Activated CD4-positive, CD25-positive, alpha-beta regulatory T cell (primary cell): ENCODE measurements around the gene DHDH.

ENCODE experiments used
- DNase-seq, 4 experiments: peaks; one replicate each; lab custom pipeline; 2025; lab: John Stamatoyannopoulos, UW

Gene DHDH

DNA sequence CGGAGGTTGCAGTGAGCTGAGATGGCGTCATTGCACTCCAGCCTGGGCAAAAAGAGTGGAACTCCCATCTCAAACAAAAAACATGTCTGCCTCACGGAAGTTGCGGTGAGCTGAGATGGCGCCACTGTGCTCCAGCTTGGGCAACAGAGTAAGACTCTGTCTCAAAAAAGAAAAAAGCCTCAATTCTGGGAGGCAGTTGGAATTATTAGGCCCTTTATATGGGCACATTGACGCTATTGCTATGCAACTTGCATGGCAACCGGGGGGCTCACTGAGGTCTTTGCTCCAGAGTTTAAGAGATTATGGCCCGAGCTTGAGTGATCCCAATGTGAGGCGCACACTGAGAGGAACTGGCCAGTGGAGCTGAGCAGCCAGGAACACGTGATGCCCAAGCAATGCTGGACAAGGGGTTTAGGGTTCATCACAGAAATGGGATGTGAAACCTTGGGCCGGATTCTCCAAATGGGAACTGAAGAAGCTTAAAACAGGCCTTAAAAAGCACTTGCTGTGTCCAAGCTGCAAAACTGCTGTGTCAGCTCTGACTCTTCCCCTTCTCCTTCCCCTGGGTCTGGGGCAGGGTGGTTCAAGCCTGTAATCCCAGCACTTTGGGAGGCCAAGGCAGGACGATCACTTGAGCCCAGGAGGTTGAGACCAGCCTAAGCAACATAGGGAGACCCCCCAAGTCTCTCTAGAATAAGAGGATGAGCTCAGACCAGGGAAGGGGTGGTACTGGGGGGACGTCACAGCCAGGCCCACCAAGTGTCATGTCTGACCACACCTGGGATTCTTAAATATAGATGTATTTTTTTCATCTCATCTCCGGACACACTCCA lies 34.1 kb downstream of the DHDH start:
- DNase-seq: no peak

- no peak for DNase-seq
These were observed 34.7 kb downstream of the DHDH start for GRCh38 chr19:48968179-48968661.

GRCh38 chr19:48968813-48969218 lies 35.3 kb downstream of the DHDH start:
- DNase-seq: no peak

DNA sequence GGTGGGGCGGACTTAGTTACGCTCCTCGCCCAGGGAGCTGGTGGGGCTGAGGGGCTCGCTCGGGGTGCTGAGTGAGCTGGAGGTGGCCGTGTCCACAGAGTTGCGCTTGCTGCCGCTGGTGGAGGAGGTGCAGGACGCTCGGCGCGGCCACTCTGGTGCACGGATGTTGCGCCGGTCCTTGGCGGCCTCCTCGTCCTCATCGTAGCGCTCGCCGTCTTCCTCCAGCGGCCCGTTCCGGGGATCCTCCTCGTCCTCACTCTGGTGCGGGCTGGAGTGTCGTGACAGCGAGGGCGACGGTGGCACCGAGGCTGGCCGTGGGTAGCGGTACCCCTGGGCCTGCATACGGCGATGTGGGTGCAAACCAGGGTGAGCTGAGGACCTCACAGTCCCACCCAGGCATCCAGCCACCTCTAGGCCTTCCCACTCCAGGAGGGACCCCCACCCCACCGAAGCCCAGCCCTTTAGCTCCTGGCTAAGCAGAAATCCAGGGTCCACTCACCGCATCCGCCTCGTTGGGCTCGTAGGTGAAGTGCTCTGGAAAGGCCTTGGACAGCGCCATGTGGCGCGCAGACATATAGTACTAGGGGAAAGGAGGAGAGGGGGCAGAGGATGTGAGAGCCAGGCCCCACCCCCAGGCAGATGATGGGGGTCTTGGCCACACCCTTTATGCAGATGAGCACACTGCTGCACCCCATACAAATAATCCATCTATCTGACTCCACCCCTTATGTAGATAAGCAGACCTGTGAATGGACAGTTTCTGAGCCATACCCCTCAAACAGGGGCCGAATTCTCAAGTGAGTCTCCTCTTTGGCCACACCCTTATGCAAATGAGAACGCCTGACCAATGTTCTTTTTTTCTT lies 36.0 kb downstream of the DHDH start:
- DNase-seq: no peak

DNA sequence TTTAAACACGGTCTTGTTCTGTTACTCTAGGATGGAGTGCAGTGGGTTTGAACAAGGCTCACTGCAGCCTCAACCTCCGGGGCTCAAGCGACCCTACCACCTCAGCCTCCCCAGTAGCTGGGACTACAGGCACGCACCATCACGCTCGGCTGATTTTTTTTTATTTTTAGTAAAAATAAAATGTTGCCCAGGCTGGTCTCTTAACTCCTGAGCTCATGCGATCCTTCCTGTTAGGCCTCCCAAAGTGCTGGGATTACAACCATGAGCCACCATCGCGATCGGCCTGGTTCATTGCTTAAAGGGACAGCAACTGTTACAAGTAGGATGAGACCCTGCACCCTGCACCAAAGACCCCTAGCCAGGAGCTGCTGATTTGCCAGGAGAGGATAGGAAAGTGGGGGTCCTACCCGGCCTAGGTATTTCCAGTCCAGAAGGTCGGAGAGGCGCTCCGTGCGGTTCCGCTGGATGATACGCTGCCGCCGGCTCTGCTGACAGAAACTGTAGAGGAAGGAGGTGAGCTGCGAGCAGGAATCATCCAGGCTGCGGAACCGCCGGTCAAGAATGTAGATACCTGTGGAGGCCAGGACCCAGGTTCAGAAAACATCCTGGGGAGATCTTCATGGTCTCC lies 36.8 kb downstream of the DHDH start:
- DNase-seq: no peak

GRCh38 chr19:48970923-48971395 lies 37.5 kb downstream of the DHDH start:
- DNase-seq: peak; percentile 67 to 76 (median 69)

DNA sequence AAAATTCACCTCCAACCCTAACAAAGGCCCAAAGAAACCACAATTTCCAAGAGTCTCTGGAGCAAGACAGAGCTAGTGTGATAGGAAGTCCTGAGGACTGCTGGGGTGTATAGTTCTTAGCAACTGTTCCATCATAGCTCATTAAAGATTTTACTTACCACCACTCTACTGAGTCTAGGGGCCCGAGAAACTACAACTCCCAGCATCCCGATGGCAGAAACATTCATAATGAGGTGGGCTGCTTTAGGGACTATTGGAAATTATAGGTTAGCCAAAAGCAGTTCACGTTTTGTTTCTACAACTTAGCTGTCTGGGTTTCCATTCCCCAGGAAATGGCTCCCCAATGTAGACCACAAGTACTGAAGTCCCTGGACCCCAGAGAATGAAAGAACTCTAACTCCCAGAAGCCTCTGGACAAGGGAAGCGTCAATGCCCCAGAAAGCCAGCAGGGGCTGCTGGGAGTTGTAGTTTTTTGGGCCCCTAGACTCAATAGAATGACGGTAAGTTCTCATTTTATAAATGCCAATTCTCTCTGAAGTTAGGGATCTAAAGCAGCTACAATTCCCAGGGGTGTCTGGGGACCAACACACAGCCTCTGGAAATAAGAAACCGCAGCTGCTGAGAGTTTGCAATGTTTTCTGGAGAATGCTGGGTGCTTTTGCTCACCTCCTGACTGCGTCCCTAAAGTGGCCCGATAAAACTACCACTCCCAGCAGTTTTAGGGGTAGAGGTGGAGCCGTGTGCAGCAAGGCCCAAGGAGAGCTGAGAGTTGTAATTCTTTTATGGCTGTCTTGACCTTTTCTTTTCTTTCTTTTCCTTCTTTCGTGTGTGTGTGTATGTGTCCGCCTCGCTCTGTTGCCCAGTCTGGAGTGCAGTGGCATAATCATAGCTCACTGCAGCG lies 42.7 kb downstream of the DHDH start:
- peak in 1 of 4 experiments; percentile 22 for DNase-seq

DNA sequence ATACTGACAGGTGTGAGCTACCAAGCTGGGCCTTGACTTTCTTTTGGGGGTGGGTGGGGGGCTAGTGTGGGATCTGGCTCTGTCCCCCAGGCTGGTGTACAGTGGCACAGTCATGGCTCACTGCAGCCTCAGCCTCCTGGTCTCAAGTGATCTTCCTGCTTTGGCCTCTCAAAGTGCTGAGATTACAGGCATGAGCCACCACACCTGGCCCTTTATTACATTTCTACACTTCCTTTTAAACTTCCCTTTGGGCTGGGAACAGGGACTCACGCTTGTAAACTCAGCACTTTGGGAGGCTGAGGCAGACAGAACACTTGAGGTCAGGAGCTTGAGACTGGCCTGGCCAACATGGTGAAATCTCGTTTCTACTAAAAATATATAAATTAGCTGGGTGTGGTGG lies 43.6 kb downstream of the DHDH start:
- no peak for DNase-seq

DNA sequence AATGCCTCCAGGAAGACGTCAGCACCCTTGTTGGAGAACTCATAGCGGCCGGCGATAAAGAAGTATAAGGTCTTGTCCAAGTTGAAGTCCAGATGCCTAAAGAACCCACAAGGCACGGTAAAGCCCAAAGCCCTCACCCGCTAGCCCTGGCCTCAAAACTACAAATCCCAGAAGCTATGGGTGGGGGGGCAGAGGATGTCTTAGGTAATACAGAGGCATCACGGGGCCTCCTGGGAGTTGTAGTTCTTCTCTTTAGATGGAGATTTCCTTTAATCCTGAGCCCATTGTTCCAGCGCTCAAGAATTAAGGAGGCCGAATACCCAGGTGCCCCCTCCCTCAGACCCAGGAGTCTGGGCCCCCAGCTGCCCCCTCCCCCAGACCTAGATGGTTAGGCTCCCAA lies 48.8 kb downstream of the DHDH start:
- no peak for DNase-seq

GRCh38 chr19:48985711-48986110 lies 52.2 kb downstream of the DHDH start:
- DNase-seq: no peak

DNA sequence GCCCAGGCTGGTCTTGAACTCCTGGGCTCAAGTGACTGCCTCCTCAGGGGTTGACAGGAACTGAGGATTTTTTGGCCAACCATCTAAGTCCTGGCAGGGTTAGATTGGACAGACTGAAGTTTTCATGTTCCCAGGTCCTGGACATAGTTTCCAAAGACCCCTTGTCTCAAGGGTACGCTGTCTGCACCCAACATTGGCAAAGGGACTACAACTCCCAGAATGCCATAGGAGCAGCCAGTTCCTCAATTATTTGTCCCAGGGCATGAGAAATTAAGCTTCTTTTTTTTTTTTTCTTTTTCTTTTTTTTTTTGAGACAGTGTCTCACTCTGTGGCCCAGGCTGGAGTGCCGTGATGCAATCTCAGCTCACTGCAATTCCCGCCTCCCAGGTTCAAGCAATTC lies 52.7 kb downstream of the DHDH start:
- no peak for DNase-seq

- no peak for DNase-seq
These were observed 53.8 kb downstream of the DHDH start for GRCh38 chr19:48987323-48987722.

DNA sequence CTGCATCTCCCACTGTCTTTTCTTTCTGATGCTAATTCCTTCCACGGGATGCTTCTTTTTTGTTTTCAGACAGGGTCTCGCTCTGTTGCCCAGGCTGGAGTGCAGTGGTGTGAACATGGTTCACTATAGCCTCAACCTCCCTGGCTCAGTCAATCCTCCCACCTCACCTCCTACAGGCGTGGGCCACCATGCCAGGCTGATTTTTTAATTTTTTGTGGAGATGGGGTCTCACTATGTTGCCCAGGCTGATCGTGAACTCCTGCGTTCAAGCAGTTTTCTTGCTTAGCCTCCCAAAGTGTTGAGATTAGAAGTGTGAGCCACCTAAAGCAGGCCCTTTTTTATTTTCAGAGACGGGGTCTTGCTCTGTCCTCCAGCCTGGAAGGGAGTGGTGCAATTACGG lies 54.8 kb downstream of the DHDH start:
- DNase-seq: no peak

GRCh38 chr19:48988860-48989259 lies 55.4 kb downstream of the DHDH start:
- DNase-seq: no peak

DNA sequence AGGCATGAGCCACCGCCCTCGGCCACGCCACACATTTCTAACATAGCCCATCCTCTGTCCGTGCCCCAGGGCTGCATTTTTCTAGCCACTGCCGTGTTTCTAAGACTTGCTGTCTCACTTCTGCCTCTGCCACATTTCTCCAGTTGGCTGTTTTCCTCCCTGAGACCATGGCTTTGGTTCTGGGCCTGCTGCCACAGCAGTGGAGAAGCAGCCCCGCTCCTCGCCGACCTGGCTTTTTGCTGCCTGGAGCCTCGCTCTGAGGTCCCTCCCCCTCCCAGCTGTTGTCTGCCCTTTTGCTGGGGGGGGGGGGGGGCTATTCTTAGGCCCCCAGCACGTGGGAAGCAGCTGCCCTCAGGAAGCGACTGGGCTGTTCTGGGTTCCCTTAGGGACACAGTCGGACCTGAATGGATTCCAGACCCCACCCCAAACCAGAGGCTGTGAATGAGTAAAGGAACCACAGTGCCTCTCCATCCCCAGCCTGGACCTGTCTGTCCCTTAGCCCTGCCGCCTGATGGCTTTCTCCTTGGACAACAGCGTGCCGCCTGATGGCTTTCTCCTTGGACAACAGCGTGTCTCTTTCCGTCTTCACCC lies 56.3 kb downstream of the DHDH start:
- no peak for DNase-seq

- no peak for DNase-seq
These were observed 56.9 kb downstream of the DHDH start for GRCh38 chr19:48990400-48990799.

DNA sequence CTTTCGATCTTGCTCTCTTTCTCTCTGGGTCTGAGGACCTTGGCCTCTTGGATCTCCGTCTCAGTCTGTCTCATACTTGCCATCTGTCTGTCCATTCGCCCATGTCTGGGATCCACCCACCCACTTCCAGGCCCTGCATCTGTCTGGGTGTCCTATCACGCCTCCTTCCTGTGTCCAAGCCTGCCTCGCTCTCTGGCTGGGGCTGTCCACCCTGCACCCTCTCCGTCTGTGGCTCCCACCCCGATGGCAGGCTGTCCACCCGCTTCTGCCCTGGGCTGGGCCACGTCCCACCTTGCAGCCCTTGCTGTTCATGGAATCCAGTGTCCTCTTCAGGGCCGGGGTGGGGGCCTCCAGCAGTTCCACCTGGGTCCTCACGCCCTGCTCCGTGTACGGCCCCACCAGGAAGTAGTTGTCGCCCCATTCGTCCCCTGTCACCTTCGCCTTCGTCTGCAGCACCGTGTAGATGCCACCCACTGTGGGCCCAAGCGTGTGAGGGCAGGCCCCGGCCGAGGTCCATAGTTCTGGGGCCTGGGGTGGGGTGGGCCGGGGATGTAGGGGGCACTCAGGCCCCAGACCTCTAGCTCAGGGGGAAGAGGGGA lies 57.6 kb downstream of the DHDH start:
- no peak for DNase-seq

- DNase-seq: no peak
These were observed 58.5 kb downstream of the DHDH start for GRCh38 chr19:48991873-48992580.

GRCh38 chr19:48992581-48993174 lies 59.2 kb downstream of the DHDH start:
- DNase-seq: no peak
